SK-N-SH (cell line): Measurements from ENCODE around the gene POLR3B. TPM values are rescaled to one million over a fixed set of nuclear protein-coding genes. Genes with fewer than 3 reads are reported as not detected.

Experiments used
- CTCF ChIA-PET: fragments of 300-600, 350-600 bp; formaldehyde crosslinking; extraction: SDS; loops from one replicate; lab custom pipeline; 2021; lab: Yijun Ruan, JAX
- POLR2A ChIA-PET: fragments of 350-600 bp; sonication (Branson Sonifier 250); formaldehyde crosslinking; extraction: SDS; loops from one replicate; lab custom pipeline; 2020; ENCODE audit warnings: antibody characterized with exemption, inconsistent platforms; lab: Yijun Ruan, JAX
- DNase-seq: peaks from one replicate; pipeline ENCODE4 v3.0.0; 2012
- H2AFZ ChIP-seq: fragments of 200-600 bp; sonication (generic); 2 replicates; pipeline ENCODE4 v1.8.1; 2016; ENCODE audit warnings: antibody characterized with exemption, mild to moderate bottlenecking, low read depth
- H3F3A ChIP-seq: fragments of 200-600 bp; sonication (generic); replicated peaks from 2 replicates; pipeline ENCODE3; 2016; ENCODE audit warnings: antibody characterized with exemption, mild to moderate bottlenecking; ENCODE audit not compliant: insufficient read depth
- H3K27ac ChIP-seq, 2 experiments: fragments of 200-500 bp in 1 of 2; fragments of 200-600 bp in 1 of 2; sonication (Bioruptor generic) in 1 of 2; sonication (generic), shearing (Covaris generic) in 1 of 2; 2 replicates each; pipeline versions ENCODE4 v1.5.1 to v1.6.1; 2014 to 2016; ENCODE audit warnings: low read depth in 2 of 2, inconsistent platforms in 1 of 2, low read length in 1 of 2, mild to moderate bottlenecking in 1 of 2, mixed read lengths in 1 of 2
- H3K27me3 ChIP-seq: fragments of 200-600 bp; sonication (generic), shearing (Covaris generic); 2 replicates; pipeline ENCODE4 v1.6.1; 2016; ENCODE audit warnings: mixed run types; ENCODE audit not compliant: insufficient read depth
- H3K36me3 ChIP-seq, 2 experiments: fragments of 200-500 bp in 1 of 2; fragments of 200-600 bp in 1 of 2; sonication (Bioruptor generic) in 1 of 2; sonication (generic) in 1 of 2; replicated peaks in 1 of 2; 2 replicates each; pipeline versions ENCODE3 to v1.5.1; 2014 to 2016; ENCODE audit warnings: low read length in 1 of 2, mild to moderate bottlenecking in 1 of 2; ENCODE audit not compliant: insufficient read depth in 2 of 2, control insufficient read depth in 1 of 2
- H3K4me1 ChIP-seq, 2 experiments: fragments of 200-500 bp in 1 of 2; fragments of 200-600 bp in 1 of 2; sonication (Bioruptor generic) in 1 of 2; sonication (generic), shearing (Covaris generic) in 1 of 2; 2 replicates each; pipeline versions ENCODE4 v1.5.1 to v1.6.1; 2014 to 2016; ENCODE audit warnings: low read depth in 1 of 2, low read length in 1 of 2, mixed run types in 1 of 2; ENCODE audit not compliant: insufficient read depth in 2 of 2, control insufficient read depth in 1 of 2
- H3K4me2 ChIP-seq: fragments of 200-600 bp; sonication (generic), shearing (Covaris generic); 2 replicates; pipeline ENCODE4 v1.6.1; 2017; ENCODE audit warnings: mixed run types
- H3K4me3 ChIP-seq, 2 experiments: fragments of 200-500 bp in 1 of 2; fragments of 200-600 bp in 1 of 2; sonication (Bioruptor generic) in 1 of 2; sonication (generic), shearing (Covaris generic) in 1 of 2; 2 replicates each; pipeline versions ENCODE4 v1.5.1 to v1.8.1; 2014 to 2016; ENCODE audit warnings: low read depth in 2 of 2, inconsistent platforms in 1 of 2, low read length in 1 of 2, mild to moderate bottlenecking in 1 of 2, mixed read lengths in 1 of 2, moderate library complexity in 1 of 2
- H3K79me2 ChIP-seq: fragments of 200-600 bp; sonication (generic); 2 replicates; pipeline ENCODE4 v1.8.1; 2017; ENCODE audit warnings: mild to moderate bottlenecking; ENCODE audit not compliant: insufficient read depth
- H3K9ac ChIP-seq: fragments of 200-600 bp; sonication (generic); 2 replicates; pipeline ENCODE4 v1.6.1; 2017; ENCODE audit warnings: mixed run types
- H3K9me2 ChIP-seq: fragments of 200-600 bp; sonication (generic); 2 replicates; pipeline ENCODE4 v1.6.1; 2017; ENCODE audit warnings: mixed run types
- H3K9me3 ChIP-seq: fragments of 200-600 bp; sonication (generic); 2 replicates; pipeline ENCODE4 v1.6.1; 2017; ENCODE audit warnings: mixed run types, mild to moderate bottlenecking, moderate library complexity
- H4K20me1 ChIP-seq: fragments of 200-600 bp; sonication (generic); 2 replicates; pipeline ENCODE4 v1.6.1; 2017; ENCODE audit warnings: mild to moderate bottlenecking, mixed run types; ENCODE audit not compliant: insufficient read depth
- EP300 ChIP-seq, 2 experiments: IDR thresholded peaks; 2 replicates each; pipeline versions ENCODE4 v1.4.0 to v1.6.1; 2012; ENCODE audit warnings: borderline replicate concordance in 1 of 2, low read depth in 1 of 2, low read length in 1 of 2
- EZH2phosphoT487 ChIP-seq: fragments of 200-600 bp; sonication (generic); IDR thresholded peaks from 2 replicates; pipeline ENCODE4 v1.6.1; 2017; ENCODE audit warnings: low read depth, mixed run types, mild to moderate bottlenecking, antibody characterized with exemption, moderate library complexity, borderline replicate concordance
- FOXJ3 ChIP-seq: sonication (generic); formaldehyde crosslinking; IDR thresholded peaks from 2 replicates; pipeline ENCODE4 v1.5.1; 2020; ENCODE audit warnings: mild to moderate bottlenecking, missing genetic modification reagents
- IRF3 ChIP-seq: fragments of 150-350 bp; IDR thresholded peaks from 2 replicates; pipeline ENCODE4 v1.6.1; 2016; ENCODE audit warnings: mild to moderate bottlenecking, low read depth, low read length
- JUND ChIP-seq: IDR thresholded peaks from 2 replicates; pipeline ENCODE4 v1.4.0; 2012
- MAX ChIP-seq: IDR thresholded peaks from 2 replicates; pipeline ENCODE4 v1.4.0; 2012; ENCODE audit warnings: low read depth
- NRF1 ChIP-seq: IDR thresholded peaks from 2 replicates; pipeline ENCODE4 v1.6.1; 2012; ENCODE audit warnings: low read depth, mild to moderate bottlenecking, low read length
- PBX3 ChIP-seq: IDR thresholded peaks from 2 replicates; pipeline ENCODE4; 2012
- POLR2AphosphoS5 ChIP-seq: IDR thresholded peaks from 2 replicates; pipeline ENCODE4 v1.6.1; 2012; ENCODE audit warnings: low read depth, low read length
- RAD21 ChIP-seq: IDR thresholded peaks from 2 replicates; pipeline ENCODE4 v1.6.1; 2012; ENCODE audit warnings: mild to moderate bottlenecking, low read length
- RFX5 ChIP-seq: IDR thresholded peaks from 2 replicates; pipeline ENCODE4 v1.6.1; 2012; ENCODE audit warnings: mild to moderate bottlenecking, improper control_type of control experiment, low read length
- SIN3A ChIP-seq: IDR thresholded peaks from 2 replicates; pipeline ENCODE4 v1.6.1; 2012; ENCODE audit warnings: low read depth, mild to moderate bottlenecking, low read length, moderate library complexity, borderline replicate concordance
- SMC3 ChIP-seq: IDR thresholded peaks from 2 replicates; pipeline ENCODE4 v1.6.1; 2012; ENCODE audit warnings: low read depth, low read length, improper control_type of control experiment
- TCF12 ChIP-seq: IDR thresholded peaks from 2 replicates; pipeline ENCODE4 v1.4.0; 2012
- TEAD4 ChIP-seq: IDR thresholded peaks from 2 replicates; pipeline ENCODE4 v1.4.0; 2012; ENCODE audit warnings: mild to moderate bottlenecking, borderline replicate concordance; ENCODE audit not compliant: insufficient read depth
- USF1 ChIP-seq: IDR thresholded peaks from 2 replicates; pipeline ENCODE4 v1.4.0; 2012; ENCODE audit warnings: low read depth, borderline replicate concordance
- USF2 ChIP-seq: fragments of 150-350 bp; IDR thresholded peaks from 2 replicates; pipeline ENCODE4 v1.6.1; 2017; ENCODE audit warnings: antibody characterized with exemption, low read length, low read depth, borderline replicate concordance
- YY1 ChIP-seq: IDR thresholded peaks from 2 replicates; pipeline ENCODE4 v1.4.0; 2012; ENCODE audit warnings: low read depth, mild to moderate bottlenecking
- ZBTB33 ChIP-seq: IDR thresholded peaks from 2 replicates; pipeline ENCODE4 v1.4.0; 2012; ENCODE audit warnings: low read depth, borderline replicate concordance
- WGBS: methylation state at CpG from one replicate; pipeline ENCODE4 v1.1.6; 2017; ENCODE audit warnings: low lambda C conversion rate; 5-methylcytosine and 5-hydroxymethylcytosine counted together
- polyA plus RNA-seq, 3 experiments: library from polyadenylated mRNA; depleted of rRNA; stranded (reverse); fragments of >200 nt; gene quantifications; 2 replicates each; pipeline ENCODE4 v1.2.3, GENCODE V29; 2012

Gene POLR3B
- polyA plus RNA-seq, 1 of the 3 experiments (the other 2 are of a cell fraction), result 3.3 TPM

GRCh38 chr12:106423291-106423690 lies 65.7 kb downstream of the POLR3B start:
- CTCF ChIA-PET, result no interaction called here
- WGBS, result 100% methylated on average over 2 of the region's 2 CpGs

GRCh38 chr12:106425061-106425702 lies 67.6 kb downstream of the POLR3B start:
- no peak overlapping the region for H3K4me2 ChIP-seq
- no peaks in the 10 kb centered on the region for H3F3A ChIP-seq
- H3K9me2 ChIP-seq, result no peaks in the 10 kb centered on the region
- ChIA-PET CTCF (interaction anchor here (0.8 kb wide), 1 partner anchor 416 kb away, joined by 3 read pairs; no protein-coding TSS in a partner anchor), POLR2A (no interaction called here)
- DNase-seq, result no peak
- WGBS, result 100% methylated on average over 1 of the region's 1 CpG
- no peak overlapping the region for H3K4me3 ChIP-seq
- no peaks in the 10 kb centered on the region for H3K79me2 ChIP-seq
- no peaks in the 10 kb centered on the region; a peak in 1 of 4 replicates for H3K4me1 ChIP-seq
- H4K20me1 ChIP-seq, result no peaks in the 10 kb centered on the region
- peaks cover 3 to 27% of the 10 kb centered on the region in 2 experiments for H3K36me3 ChIP-seq
- H2AFZ ChIP-seq, result no peak overlapping the region
- no peaks in the 10 kb centered on the region for H3K9me3 ChIP-seq
- no peak overlapping the region for H3K27ac ChIP-seq
- no peaks in the 10 kb centered on the region for H3K27me3 ChIP-seq
- no peak overlapping the region for H3K9ac ChIP-seq
- TF ChIP-seq FOXJ3 (no peak), YY1 (no peak), SIN3A (no peak), USF2 (no peak), SMC3 (no peak), IRF3 (no peak), NRF1 (no peak), PBX3 (no peak), POLR2AphosphoS5 (no peak), MAX (no peak), RFX5 (no peak), EZH2phosphoT487 (no peak), USF1 (no peak), JUND (no peak), EP300 (IDR thresholded peaks at IDR 0.05; ENCODE audit: borderline replicate concordance in 1 of 2, low read depth in 1 of 2, low read length in 1 of 2) (no peak), ZBTB33 (no peak), TCF12 (no peak), RAD21 (no peak)

More at GRCh38 chr12:106423291-106423690, 65.7 kb downstream of the POLR3B start:
- peaks cover 6% of the 10 kb centered on the region for H3F3A ChIP-seq
- no peaks in the 10 kb centered on the region for H3K9me3 ChIP-seq
- no peaks in the 10 kb centered on the region for H3K27me3 ChIP-seq
- TF ChIP-seq TEAD4 (no peak), EZH2phosphoT487 (no peak)
- POLR2A ChIA-PET, result no interaction called here
- H3K4me2 ChIP-seq, result no peak overlapping the region
- H3K79me2 ChIP-seq, result no peaks in the 10 kb centered on the region
- no peak for DNase-seq
- no peak overlapping the region for H3K9ac ChIP-seq
- H3K9me2 ChIP-seq, result no peaks in the 10 kb centered on the region
- H4K20me1 ChIP-seq, result no peaks in the 10 kb centered on the region
- H2AFZ ChIP-seq, result no peak overlapping the region
- H3K36me3 ChIP-seq, result peaks cover 0 to 18% of the 10 kb centered on the region in 2 experiments
- no peak overlapping the region for H3K27ac ChIP-seq
- H3K4me1 ChIP-seq, result peaks cover 0 to 10% of the 10 kb centered on the region in 2 experiments; a peak in 2 of 4 replicates
- H3K4me3 ChIP-seq, result no peak overlapping the region
